ENCODE results near the gene ELOA2.

The ELOA2 gene, protein sequence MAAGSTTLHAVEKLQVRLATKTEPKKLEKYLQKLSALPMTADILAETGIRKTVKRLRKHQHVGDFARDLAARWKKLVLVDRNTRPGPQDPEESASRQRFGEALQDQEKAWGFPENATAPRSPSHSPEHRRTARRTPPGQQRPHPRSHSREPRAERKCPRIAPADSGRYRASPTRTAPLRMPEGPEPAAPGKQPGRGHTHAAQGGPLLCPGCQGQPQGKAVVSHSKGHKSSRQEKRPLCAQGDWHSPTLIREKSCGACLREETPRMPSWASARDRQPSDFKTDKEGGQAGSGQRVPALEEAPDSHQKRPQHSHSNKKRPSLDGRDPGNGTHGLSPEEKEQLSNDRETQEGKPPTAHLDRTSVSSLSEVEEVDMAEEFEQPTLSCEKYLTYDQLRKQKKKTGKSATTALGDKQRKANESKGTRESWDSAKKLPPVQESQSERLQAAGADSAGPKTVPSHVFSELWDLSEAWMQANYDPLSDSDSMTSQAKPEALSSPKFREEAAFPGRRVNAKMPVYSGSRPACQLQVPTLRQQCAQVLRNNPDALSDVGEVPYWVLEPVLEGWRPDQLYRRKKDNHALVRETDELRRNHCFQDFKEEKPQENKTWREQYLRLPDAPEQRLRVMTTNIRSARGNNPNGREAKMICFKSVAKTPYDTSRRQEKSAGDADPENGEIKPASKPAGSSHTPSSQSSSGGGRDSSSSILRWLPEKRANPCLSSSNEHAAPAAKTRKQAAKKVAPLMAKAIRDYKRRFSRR

DNA sequence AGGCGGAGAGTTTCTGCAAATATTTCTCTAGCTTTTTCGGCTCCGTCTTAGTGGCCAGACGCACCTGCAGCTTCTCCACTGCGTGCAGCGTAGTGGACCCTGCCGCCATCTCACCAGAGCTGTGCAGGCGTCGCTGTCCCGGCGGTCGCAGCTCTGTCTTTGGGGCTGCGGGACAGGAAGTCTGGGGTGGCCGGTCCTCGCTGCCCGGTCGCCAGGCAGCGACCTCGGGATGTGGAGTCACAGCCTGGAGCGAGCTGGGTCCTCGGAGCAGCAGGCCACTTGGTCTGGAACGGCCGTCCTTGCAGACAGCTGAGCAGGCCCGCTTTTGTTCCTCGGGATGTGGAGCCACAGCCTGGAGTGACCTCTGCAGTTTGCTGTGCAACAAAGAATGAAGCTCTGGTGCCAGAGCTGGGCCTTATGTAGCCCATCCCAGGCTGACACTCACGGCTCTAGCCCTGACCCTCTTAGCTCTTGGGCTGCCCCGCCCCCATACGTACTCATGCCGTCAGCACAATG lies at the start of gene ELOA2:
Gene ELOA2 (minus strand): TSS at position 466 of the 516 bp plus-strand sequence. CDS start 357 bp downstream, at position 109.
- no peaks in the 10 kb centered on the region for H3K9me3 ChIP-seq (ENCODE audit: insufficient read depth, low read depth, low read length)
- no peak within 1 kb of the TSS for H2AFZ ChIP-seq (ENCODE audit: low read length)
- no peak within 1 kb of the TSS for H3K9ac ChIP-seq (ENCODE audit: low read depth, low read length, poor library complexity, severe bottlenecking)
- no peaks in the 10 kb centered on the region for H3K4me1 ChIP-seq (ENCODE audit: insufficient read depth, low read length, poor library complexity, severe bottlenecking)
- no peaks in the 10 kb centered on the region for H3F3A ChIP-seq (ENCODE audit: low read depth)
- H3K36me3 ChIP-seq (ENCODE audit: insufficient read depth, low read length) = no peaks in the 10 kb centered on the region
- H3K4me3 ChIP-seq (ENCODE audit: low read length, poor library complexity, severe bottlenecking) = no peak within 1 kb of the TSS
- no peak within 1 kb of the TSS for H3K4me2 ChIP-seq (ENCODE audit: low read depth, low read length, poor library complexity, severe bottlenecking)
- H3K9me2 ChIP-seq (replicated peaks; ENCODE audit: low read depth, low read length) = no peaks in the 10 kb centered on the region
- TF ChIP-seq EZH2phosphoT487 (IDR thresholded peaks at IDR 0.05; ENCODE audit: borderline replicate concordance) = no peak
- TF ChIP-seq, protein P1, sequence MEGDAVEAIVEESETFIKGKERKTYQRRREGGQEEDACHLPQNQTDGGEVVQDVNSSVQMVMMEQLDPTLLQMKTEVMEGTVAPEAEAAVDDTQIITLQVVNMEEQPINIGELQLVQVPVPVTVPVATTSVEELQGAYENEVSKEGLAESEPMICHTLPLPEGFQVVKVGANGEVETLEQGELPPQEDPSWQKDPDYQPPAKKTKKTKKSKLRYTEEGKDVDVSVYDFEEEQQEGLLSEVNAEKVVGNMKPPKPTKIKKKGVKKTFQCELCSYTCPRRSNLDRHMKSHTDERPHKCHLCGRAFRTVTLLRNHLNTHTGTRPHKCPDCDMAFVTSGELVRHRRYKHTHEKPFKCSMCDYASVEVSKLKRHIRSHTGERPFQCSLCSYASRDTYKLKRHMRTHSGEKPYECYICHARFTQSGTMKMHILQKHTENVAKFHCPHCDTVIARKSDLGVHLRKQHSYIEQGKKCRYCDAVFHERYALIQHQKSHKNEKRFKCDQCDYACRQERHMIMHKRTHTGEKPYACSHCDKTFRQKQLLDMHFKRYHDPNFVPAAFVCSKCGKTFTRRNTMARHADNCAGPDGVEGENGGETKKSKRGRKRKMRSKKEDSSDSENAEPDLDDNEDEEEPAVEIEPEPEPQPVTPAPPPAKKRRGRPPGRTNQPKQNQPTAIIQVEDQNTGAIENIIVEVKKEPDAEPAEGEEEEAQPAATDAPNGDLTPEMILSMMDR (conservative IDR thresholded peaks at IDR 0.05; ENCODE audit: low read length) = no peak
- no peaks in the 10 kb centered on the region for H3K79me2 ChIP-seq (ENCODE audit: insufficient read depth, low read length)
- no peaks in the 10 kb centered on the region for H3K27me3 ChIP-seq (ENCODE audit: insufficient read depth, low read length, poor library complexity, severe bottlenecking)
- no peaks in the 10 kb centered on the region for H4K20me1 ChIP-seq (ENCODE audit: insufficient read depth, low read length, poor library complexity, severe bottlenecking)

DNA sequence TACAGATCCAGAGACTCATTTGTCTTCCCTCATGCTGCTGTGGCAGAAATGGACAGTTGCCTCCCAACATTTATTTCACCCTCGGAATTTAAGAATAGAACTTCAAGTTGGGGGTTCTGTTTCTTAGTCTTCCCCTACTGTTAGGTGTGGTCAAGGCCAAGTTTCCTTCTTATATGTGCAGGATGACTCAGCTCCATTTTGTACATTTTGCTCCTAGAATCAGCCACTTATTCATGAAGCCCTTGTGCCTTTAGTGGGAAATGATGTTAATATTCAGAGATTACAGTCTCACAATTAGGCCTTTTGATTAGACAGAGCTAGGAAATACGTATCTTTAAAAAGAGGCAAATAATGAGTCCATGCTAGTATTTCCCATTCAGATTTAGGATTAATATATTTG lies 46.2 kb upstream of the ELOA2 start:
- no peaks in the 10 kb centered on the region for H4K20me1 ChIP-seq (ENCODE audit: insufficient read depth, low read length, poor library complexity, severe bottlenecking)
- no peaks in the 10 kb centered on the region for H3K4me1 ChIP-seq (ENCODE audit: insufficient read depth, low read length, poor library complexity, severe bottlenecking)
- H3K4me3 ChIP-seq (ENCODE audit: low read length, poor library complexity, severe bottlenecking) = no peak overlapping the region
- no peaks in the 10 kb centered on the region for H3K27me3 ChIP-seq (ENCODE audit: insufficient read depth, low read length, poor library complexity, severe bottlenecking)
- no peaks in the 10 kb centered on the region for H3F3A ChIP-seq (ENCODE audit: low read depth)
- H3K9me2 ChIP-seq (replicated peaks; ENCODE audit: low read depth, low read length) = no peaks in the 10 kb centered on the region
- TF ChIP-seq EZH2phosphoT487 (IDR thresholded peaks at IDR 0.05; ENCODE audit: borderline replicate concordance) = no peak
- TF ChIP-seq, protein P1 (conservative IDR thresholded peaks at IDR 0.05; ENCODE audit: low read length) = no peak
- no peaks in the 10 kb centered on the region for H3K36me3 ChIP-seq (ENCODE audit: insufficient read depth, low read length)
- H3K4me2 ChIP-seq (ENCODE audit: low read depth, low read length, poor library complexity, severe bottlenecking) = no peak overlapping the region
- H3K9ac ChIP-seq (ENCODE audit: low read depth, low read length, poor library complexity, severe bottlenecking) = no peak overlapping the region
- no peak overlapping the region for H2AFZ ChIP-seq (ENCODE audit: low read length)
- H3K9me3 ChIP-seq (ENCODE audit: insufficient read depth, low read depth, low read length) = no peaks in the 10 kb centered on the region
- H3K79me2 ChIP-seq (ENCODE audit: insufficient read depth, low read length) = no peaks in the 10 kb centered on the region

DNA sequence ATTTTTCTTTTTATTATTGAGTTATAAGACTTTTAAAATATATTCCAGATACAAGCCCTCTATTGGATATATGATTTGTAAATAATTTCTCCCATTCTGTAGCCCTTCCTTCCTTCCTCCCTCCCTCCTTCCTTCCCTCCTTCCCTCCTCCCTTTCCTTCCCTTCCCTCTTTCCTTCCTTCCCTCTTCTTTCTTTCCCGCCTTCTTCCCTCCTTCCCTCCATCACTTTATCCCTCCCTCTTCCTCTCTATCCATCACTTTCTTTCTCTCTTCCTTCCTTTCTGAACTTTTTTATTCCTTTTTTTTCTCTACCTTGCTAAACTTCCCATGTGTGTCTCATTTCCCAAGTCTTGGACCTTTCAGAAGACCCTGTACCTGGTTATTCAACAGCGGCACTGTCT lies 45.5 kb upstream of the ELOA2 start:
- Histone ChIP-seq H4K20me1 (ENCODE audit: insufficient read depth, low read length, poor library complexity, severe bottlenecking) (no peaks in the 10 kb centered on the region), H3K4me2 (ENCODE audit: low read depth, low read length, poor library complexity, severe bottlenecking) (no peak overlapping the region), H3K4me3 (ENCODE audit: low read length, poor library complexity, severe bottlenecking) (no peak overlapping the region), H3K27me3 (ENCODE audit: insufficient read depth, low read length, poor library complexity, severe bottlenecking) (no peaks in the 10 kb centered on the region), H3K4me1 (ENCODE audit: insufficient read depth, low read length, poor library complexity, severe bottlenecking) (no peaks in the 10 kb centered on the region), H3K9ac (ENCODE audit: low read depth, low read length, poor library complexity, severe bottlenecking) (no peak overlapping the region), H3K9me3 (ENCODE audit: insufficient read depth, low read depth, low read length) (no peaks in the 10 kb centered on the region), H3K79me2 (ENCODE audit: insufficient read depth, low read length) (no peaks in the 10 kb centered on the region), H2AFZ (ENCODE audit: low read length) (no peak overlapping the region), H3K36me3 (ENCODE audit: insufficient read depth, low read length) (no peaks in the 10 kb centered on the region), H3K9me2 (replicated peaks; ENCODE audit: low read depth, low read length) (no peaks in the 10 kb centered on the region), H3F3A (ENCODE audit: low read depth) (no peaks in the 10 kb centered on the region)
- no peak for TF ChIP-seq EZH2phosphoT487 (IDR thresholded peaks at IDR 0.05; ENCODE audit: borderline replicate concordance)
- TF ChIP-seq, protein P1 (conservative IDR thresholded peaks at IDR 0.05; ENCODE audit: low read length) = no peak
